ENCODE measurements around the gene ILF2.
A peak's percentile ranks its signal among the peaks of the same experiment; 100 is the strongest.

ILF2 gene

DNA sequence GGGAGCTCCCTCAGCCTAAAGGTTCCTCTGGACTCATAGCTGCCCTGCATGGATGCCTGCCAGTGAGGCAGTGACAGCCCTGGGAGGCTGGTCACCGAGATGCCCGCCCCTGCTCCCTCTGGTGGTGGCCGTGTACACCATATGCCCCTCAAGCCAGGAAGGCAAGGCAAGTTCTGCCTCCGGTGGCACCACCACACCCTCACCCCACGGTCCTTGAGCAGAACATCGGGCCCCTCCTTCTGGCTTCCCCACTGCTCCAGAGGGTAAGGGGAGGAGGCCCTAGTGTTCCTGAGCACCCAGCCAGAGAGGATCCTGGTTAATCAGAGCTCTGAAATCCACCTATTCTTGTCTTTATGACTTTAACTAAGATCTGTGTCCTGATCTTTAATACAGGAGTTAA, 53.1 kb downstream of the ILF2 start:
- no peak overlapping the region for H3K27ac ChIP-seq
- peaks cover 6% of the 10 kb centered on the region for H3K9me3 ChIP-seq (ENCODE audit: severe bottlenecking)
- TF ChIP-seq, protein P1, sequence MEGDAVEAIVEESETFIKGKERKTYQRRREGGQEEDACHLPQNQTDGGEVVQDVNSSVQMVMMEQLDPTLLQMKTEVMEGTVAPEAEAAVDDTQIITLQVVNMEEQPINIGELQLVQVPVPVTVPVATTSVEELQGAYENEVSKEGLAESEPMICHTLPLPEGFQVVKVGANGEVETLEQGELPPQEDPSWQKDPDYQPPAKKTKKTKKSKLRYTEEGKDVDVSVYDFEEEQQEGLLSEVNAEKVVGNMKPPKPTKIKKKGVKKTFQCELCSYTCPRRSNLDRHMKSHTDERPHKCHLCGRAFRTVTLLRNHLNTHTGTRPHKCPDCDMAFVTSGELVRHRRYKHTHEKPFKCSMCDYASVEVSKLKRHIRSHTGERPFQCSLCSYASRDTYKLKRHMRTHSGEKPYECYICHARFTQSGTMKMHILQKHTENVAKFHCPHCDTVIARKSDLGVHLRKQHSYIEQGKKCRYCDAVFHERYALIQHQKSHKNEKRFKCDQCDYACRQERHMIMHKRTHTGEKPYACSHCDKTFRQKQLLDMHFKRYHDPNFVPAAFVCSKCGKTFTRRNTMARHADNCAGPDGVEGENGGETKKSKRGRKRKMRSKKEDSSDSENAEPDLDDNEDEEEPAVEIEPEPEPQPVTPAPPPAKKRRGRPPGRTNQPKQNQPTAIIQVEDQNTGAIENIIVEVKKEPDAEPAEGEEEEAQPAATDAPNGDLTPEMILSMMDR (IDR thresholded peaks at IDR 0.05; ENCODE audit: low read depth, low read length): peak; percentile 82
- peak; percentile 73 for DNase-seq
- H3K27me3 ChIP-seq (ENCODE audit: insufficient read depth, low read depth, severe bottlenecking): no peaks in the 10 kb centered on the region
- no peak overlapping the region for H3K4me3 ChIP-seq (ENCODE audit: low read depth, low read length)
- peaks cover 50% of the 10 kb centered on the region for H3K36me3 ChIP-seq

DNA sequence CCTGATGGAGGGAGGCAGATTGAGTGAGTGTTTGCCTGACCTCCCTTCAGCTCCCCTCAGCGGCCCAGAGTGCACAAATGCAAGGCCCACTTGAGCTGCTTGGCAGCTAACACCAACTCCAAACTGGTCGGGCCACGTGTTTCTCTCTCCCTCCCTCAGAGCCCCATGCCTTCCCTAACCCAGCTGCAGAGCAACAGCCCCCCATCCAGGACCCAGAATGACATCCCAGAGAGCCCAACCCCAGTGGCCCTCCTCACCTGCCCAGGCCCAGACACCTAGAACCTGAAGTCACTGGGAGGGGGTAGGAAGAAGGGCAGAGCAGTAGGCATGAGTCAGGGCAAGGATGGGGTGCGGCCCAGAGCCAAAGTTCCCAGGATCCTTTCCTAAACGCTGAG, 53.9 kb downstream of the ILF2 start:
- H3K27me3 ChIP-seq (ENCODE audit: insufficient read depth, low read depth, severe bottlenecking): no peaks in the 10 kb centered on the region
- TF ChIP-seq, protein P1 (IDR thresholded peaks at IDR 0.05; ENCODE audit: low read depth, low read length): no peak
- no peak overlapping the region for H3K4me3 ChIP-seq (ENCODE audit: low read depth, low read length)
- no peak for DNase-seq
- no peak overlapping the region for H3K27ac ChIP-seq
- H3K36me3 ChIP-seq: peaks cover 43% of the 10 kb centered on the region
- peaks cover 6% of the 10 kb centered on the region for H3K9me3 ChIP-seq (ENCODE audit: severe bottlenecking)

DNA sequence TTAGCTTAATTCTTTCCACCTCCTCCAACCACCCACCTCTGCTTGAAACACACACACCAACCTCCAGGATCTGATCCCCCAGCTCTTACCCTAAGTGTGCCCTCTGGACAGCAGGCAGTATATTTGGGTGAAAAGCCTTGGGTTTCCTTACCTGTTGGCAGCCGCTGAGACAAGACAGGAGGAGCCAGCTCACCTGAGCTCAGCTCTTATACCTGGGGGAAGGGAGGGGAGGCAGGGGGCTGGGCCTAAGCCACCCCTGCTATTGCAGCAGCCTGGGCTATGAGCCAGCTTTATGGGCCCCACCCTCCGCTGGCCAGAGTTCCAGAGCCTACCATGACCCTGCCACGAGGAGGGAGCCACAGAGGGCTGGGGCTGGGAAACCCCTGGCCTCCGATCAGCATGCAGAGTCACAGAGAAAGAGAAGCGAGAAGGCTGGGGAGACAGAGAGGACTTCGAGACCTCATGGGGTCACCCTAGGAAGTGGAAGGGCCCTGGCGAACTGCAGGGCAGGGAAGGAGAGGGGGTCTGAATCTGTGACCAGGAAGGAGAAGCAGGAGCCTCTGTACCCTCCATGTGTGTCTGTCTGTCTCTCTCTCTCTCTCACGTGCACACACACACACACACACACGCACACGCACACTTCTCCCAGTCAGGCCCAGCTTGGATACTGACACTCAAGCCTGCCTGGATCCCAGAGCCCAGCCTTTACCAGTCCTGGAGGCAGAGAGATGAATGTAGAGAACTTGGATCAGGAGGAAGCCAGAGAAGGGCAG, 54.5 kb downstream of the ILF2 start, which contains the start of gene S100A14:
TSS of gene S100A14 (minus strand) at position 182 of the 773 bp plus-strand sequence. CDS start 467 bp downstream, outside the sequence.
- DNase-seq: no peak
- TF ChIP-seq, protein P1 (IDR thresholded peaks at IDR 0.05; ENCODE audit: low read depth, low read length): no peak
- Histone ChIP-seq H3K27me3 (ENCODE audit: insufficient read depth, low read depth, severe bottlenecking) (no peaks in the 10 kb centered on the region), H3K27ac (no peak within 1 kb of the TSS), H3K36me3 (peaks cover 39% of the 10 kb centered on the region), H3K4me3 (ENCODE audit: low read depth, low read length) (no peak within 1 kb of the TSS), H3K9me3 (ENCODE audit: severe bottlenecking) (peaks cover 6% of the 10 kb centered on the region)

DNA sequence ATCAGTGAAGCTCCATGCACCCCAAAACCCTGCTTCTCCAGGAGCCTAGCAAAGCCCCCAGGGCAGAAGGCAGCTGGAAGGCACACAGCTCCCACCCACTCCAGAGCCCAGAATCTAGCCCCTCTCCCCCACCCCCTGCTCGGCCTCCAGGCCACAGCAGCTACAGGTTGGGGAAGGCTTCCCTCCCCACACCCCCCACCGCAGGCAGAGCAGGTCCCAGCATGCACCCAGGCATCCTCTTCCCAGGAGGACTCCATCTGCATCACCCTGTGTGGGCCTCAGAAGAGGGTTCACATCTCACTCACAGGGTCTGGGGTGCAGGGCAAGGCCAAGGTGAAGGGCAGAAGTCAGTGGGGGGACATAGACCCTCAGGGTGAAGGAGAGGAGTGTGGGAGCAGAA, 55.4 kb downstream of the ILF2 start:
- TF ChIP-seq, protein P1 (IDR thresholded peaks at IDR 0.05; ENCODE audit: low read depth, low read length): no peak
- H3K27me3 ChIP-seq (ENCODE audit: insufficient read depth, low read depth, severe bottlenecking): no peaks in the 10 kb centered on the region
- H3K27ac ChIP-seq: no peak overlapping the region
- DNase-seq: no peak
- H3K4me3 ChIP-seq (ENCODE audit: low read depth, low read length): no peak overlapping the region
- peaks cover 6% of the 10 kb centered on the region for H3K9me3 ChIP-seq (ENCODE audit: severe bottlenecking)
- H3K36me3 ChIP-seq: peaks cover 30% of the 10 kb centered on the region

DNA sequence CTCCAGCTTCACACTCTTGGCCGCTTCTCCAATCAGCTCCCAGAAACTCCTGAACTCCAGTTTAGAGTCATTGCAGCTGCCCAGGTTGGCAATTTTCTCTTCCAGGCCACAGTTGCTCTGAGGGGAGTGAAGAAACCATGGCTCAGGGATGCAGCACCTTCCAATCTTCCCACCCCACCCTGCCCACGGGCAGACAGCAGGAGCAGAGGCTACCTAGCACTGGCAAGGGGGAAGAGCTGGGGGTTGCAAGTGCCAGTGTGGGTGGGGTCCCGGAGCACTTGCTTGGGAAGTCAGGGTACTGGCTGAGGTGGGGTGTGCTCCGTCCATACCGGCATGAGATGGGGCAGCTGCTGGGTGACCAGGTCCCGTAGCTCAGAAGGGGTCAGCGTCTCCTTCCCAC, 55.9 kb downstream of the ILF2 start:
- TF ChIP-seq, protein P1 (IDR thresholded peaks at IDR 0.05; ENCODE audit: low read depth, low read length): no peak
- no peak overlapping the region for H3K4me3 ChIP-seq (ENCODE audit: low read depth, low read length)
- peaks cover 25% of the 10 kb centered on the region for H3K36me3 ChIP-seq
- DNase-seq: no peak
- peaks cover 4% of the 10 kb centered on the region for H3K9me3 ChIP-seq (ENCODE audit: severe bottlenecking)
- H3K27ac ChIP-seq: no peak overlapping the region
- H3K27me3 ChIP-seq (ENCODE audit: insufficient read depth, low read depth, severe bottlenecking): no peaks in the 10 kb centered on the region

Measured in WERI-Rb-1 (cell line).